CD4-positive, alpha-beta T cell treated with Interleukin-10 for 1 hour (primary cell): ENCODE data around the gene WDR31.
"Not testable (repeated sequence)": the region's sequence is repeated elsewhere in the genome, so short reads cannot be mapped to it uniquely, and the experiment has no call there.

Source experiments
- DNase-seq: peaks from one replicate; pipeline ENCODE4 v3.0.0-alpha.2; 2020

Gene WDR31

DNA sequence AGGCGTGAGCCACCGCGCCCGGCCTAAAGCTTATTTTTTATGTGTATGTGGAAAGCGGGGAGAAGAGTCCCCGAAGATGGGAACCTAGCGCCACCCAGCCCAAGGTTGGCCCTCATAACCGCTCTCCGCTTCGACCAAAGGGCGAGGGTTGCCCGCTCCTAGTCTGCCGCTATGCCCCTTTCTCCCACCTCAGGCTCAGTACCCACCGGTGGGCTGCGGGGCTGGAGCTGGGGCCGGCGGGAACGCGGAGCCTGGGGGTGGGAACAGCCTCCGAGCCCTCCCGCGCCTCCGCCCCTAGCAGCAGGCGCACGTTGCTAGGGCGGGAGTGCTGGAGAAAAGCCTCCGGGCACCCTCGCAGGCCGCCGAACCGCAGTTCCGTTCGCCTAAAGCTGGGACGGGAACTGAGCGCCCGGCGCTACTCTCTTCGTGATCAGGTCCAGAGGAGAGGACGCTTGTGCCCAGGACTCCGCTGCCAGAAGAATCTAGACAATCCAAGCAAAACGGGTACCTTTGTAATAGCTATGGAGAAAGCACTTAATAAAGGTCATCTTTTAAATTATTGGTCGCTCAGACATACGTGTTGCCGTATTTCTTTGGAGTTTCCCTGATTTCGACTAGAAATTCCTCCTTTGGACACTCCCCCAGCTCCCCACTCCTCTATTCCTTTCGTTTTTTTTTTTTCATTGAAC lies at the start of gene WDR31:
TSS of gene WDR31 (minus strand) at position 265 of the 689 bp plus-strand sequence. CDS start 8,253 bp downstream, outside the sequence.
- DNase-seq: peak; percentile 80

DNA sequence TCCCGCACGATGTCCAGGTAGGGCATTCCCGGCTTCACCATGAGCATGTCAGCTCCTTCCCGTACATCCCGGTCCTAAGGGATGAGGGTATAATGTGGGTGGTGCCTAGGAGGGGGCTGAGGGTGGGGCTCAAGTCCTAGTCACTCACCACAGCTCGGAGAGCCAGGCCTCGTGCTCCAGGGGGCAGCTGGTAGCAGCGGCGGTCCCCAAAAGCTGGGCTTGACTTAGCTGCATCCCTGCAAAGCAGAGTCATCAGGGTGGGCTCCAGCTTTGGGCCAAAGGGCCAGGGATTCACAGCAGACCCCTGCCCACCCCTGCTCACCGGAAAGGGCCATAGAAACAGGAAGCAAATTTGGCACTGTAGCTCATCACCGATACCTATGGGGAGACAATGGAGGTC lies 49.4 kb upstream of the WDR31 start:
- DNase-seq: no peak

DNA sequence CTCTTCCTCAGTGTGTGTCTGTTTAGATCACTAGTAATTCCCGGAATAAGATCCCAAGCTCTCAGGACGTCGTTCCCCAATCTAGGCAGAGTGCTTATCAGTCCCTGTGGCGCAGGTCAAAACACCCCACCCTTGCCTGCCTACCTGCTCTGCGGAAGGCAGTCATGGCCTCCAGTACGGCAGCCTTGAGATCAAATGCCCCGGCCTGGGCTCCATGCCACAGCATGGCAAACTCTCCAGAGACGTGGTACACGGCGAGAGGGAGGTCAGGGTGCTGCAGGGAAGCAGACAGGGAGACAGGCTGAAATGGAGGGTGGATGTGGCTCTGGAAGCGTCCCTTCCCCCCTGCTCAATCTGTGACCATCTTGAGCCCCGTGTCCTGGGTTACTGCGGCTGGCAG lies 48.8 kb upstream of the WDR31 start:
- no peak for DNase-seq

DNA sequence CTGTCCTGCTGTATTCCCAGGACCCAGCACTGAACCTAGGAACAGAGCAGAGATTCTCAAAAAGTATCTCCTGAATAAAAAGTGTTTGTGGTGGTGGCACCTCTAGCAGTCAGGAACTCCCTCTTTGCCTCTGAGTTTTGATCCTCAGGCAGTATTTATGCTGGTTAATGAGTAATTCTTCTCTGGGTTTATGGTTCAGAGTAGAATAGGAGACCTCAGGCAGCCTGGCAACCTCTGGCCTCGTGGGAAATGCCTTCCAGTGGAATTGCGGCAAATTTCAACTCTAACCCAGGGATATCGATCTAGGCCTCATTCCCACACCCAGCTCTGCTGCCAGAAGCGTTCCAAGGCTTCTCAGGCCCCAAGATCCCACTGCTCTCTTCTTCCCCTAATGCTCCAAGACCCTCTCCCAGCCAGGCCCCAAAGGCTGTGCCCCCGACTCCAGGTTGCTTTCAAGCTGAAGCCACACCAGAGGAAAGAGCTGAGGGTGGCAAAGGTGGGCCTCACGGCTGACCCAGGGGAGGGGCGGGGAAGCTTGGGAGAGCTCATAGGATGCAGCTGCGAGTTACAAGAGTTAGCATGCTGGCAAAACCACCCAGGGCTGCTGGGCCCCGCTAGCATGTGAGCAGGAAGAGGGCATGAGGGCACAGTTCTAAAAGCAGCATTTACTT lies 47.6 kb upstream of the WDR31 start:
- DNase-seq: no peak

DNA sequence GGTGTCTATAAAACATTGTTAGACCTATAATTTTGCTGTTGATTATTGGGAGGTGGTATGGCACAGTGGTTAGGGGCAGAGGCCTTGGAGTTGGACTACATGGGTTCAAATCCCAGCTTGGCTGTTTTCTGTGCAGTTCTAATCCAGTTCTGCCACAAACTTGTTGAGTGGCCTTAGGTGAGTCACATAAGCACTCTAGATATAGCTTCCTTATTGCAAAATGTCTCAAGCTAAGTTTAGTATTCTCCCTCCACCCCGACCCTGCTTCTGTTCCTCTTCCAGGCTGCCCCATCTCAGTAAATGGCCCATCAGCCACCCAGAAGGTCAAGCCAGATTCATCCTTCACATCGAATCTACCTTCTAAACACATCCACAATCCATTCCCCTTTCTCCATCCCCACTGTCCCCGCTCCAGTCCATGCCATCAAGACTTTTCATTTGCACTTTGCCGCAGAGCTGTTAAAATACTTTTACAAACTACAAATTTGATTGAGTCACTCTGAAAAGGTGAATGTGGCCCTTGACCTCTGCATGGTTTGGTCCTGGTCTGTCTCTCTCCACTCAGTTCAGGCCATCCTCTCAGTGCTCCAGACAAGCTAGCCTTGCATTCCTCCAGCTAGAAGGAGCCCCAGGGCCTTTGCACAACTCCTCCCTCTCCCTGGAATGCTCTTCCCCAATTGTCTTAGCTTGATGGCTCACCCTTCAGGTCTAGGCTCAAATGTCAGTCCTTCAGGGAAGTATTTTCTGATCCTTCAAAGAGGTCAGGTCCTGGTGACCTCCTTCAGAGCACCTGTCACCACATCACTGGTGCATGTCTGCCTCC lies 46.7 kb upstream of the WDR31 start:
- no peak for DNase-seq

DNA sequence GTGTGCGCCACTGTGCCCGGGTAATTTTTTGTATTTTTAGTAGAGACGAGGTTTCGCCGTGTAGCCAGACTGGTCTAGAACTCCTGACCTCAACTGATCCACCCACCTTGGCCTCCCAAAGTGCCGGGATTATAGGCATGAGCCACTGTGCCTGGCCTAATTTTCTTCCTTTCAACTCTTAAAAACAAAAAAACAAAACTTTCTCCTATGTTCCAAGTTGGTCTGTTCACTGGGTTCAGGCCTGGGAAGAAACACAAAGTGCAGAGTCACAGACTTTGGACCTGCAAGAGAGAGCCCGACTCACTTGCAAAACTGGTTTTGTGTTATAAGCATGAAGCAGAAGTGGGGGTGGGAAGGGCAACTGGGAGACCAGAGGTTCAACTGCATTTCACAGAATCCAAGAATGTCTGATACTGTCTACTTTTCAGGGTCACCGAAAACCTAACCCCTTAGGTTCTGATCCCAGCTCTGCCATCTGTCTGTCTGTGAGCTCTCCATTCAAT lies 41.9 kb upstream of the WDR31 start:
- DNase-seq: no peak

DNA sequence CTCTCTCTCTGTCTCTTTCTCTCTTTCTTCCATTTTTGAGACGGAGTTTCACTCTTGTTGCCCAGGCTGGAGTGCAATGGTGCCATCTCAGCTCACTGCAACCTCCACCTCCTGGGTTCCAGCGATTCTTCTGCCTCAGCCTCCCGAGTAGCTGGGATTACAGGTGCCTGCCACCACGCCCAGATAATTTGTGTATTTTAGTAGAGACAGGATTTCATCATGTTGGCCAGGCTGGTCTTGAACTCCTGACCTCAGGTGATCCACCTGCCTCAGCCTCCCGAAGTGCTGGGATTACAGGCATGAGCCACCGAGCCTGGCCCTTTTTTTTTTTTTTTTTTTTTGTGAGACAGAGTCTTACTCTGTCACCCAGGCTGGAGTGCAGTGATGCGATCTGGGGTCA lies 41.4 kb upstream of the WDR31 start:
- not testable (repeated sequence) for DNase-seq

DNA sequence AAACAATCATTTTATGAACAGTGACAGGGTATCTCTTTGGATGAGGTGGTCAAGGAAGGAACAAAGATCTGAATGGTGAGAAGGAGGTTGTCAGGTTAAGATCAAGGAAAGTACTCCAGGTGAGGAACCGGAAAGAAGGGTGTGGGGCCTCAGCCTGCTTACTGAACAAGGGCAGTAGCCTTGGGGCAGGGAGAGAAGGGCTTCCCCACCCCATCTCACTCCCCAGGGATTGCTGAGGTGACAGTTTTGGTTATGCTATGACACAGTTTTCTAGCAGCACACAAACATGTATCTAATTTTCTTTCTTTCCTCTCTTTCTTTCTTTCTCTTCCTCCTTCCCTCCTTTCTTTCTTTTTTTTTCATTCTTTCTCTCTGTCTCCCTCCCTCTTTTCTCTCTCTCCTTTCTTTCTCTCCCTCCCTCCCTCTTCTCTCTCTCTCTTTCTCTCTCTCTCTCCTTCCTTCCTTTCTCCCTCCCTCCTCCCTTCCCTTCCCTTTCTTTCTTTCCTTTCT lies 40.8 kb upstream of the WDR31 start:
- no peak for DNase-seq

DNA sequence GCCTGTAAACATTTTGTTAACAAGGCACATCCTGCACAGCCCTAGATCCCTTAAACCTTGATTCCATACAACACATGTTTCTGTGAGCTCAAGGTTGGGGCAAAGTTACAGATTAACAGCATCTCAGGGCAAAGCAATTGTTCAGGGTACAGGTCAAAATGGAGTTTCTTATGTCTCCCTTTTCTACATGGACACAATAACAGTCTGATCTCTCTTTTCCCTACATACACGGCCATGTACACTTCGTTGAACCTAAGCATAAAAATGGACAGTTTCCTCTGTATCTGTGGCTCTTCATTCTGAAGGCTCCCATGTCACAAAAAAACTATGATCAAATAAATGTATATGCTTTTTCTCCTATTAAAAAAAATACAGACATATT lies 39.7 kb upstream of the WDR31 start:
- DNase-seq: not testable (repeated sequence)

DNA sequence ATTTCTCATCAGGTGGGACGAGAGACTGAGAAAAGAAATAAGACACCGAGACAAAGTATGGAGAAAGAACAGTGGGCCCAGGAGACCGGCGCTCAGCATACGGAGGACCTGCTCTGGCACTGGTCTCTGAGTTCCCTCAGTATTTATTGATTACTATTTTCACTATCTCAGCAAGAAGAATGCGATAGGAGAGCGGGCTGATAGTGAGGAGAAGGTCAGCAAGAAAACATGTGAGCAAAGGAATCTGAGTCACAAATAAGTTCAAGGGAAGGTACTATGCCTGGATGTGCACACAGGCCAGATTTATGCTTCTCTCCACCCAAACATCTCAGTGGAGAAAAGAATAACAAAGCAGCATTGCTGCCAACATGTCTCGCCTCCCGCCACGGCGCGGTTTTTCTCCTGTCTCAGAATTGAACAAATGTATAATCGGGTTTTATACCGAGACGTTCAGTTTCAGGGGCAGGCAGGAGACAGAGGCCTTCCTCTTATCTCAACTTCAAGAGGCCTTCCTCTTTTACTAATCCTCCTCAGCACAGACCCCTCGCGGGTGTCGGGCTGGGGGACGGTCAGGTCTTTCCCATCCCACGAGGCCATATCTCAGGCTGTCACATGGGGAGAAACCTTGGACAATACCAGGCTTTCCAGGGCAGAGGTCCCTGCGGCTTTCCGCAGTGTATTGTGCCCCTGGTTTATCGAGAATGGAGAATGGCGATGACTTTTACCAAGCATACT lies 39.2 kb upstream of the WDR31 start:
- not testable (repeated sequence) for DNase-seq

DNA sequence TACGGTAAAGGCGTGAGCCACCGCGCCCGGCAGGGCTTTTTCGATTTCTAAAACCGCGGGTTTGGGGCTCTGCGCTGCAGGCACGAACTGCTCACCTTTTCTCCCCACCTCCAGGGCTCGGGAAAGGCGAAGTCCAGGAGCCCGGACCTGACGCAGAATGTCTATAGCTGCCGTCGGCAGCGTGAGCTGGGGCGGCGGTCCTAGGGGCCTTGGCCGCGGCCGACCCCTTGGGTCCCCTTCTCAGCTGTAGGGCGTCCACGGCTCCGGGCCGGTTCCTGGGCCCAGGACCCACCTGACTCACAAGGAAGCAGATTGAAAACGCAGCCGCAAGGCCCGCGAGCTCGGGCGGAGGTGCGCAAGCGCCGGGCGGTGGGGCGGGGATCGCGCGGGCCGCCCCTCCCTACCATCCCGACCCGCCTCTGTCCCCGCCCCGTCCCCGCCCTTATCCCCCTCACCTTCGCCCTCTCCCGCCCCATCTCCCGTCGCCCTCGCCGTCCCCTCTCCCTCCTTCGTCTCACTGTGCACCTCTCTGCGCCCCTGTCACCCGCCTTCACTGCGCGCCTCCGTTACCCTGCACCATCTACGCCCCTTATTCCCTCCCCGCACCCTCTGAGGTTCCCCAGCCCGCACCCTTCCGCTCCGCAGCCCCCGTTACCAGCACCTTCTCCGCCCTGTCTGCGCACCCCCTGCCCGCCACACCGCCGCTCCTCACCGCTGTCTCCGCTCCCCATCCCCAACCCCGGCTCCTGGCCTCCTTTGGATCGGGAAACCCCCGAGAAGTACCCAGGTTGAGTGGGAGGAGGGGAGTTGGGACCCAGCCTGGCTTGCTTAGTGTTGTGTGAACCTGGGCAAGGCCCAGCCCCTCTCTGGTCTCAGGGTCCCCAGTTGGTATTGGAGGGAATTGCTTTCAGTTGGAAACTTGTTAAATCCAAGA lies 36.8 kb upstream of the WDR31 start, which contains the start of gene HDHD3:
TSS of gene HDHD3 (minus strand) at position 353 of the 934 bp plus-strand sequence. CDS start 2,632 bp downstream, outside the sequence.
- peak; percentile 87 for DNase-seq

DNA sequence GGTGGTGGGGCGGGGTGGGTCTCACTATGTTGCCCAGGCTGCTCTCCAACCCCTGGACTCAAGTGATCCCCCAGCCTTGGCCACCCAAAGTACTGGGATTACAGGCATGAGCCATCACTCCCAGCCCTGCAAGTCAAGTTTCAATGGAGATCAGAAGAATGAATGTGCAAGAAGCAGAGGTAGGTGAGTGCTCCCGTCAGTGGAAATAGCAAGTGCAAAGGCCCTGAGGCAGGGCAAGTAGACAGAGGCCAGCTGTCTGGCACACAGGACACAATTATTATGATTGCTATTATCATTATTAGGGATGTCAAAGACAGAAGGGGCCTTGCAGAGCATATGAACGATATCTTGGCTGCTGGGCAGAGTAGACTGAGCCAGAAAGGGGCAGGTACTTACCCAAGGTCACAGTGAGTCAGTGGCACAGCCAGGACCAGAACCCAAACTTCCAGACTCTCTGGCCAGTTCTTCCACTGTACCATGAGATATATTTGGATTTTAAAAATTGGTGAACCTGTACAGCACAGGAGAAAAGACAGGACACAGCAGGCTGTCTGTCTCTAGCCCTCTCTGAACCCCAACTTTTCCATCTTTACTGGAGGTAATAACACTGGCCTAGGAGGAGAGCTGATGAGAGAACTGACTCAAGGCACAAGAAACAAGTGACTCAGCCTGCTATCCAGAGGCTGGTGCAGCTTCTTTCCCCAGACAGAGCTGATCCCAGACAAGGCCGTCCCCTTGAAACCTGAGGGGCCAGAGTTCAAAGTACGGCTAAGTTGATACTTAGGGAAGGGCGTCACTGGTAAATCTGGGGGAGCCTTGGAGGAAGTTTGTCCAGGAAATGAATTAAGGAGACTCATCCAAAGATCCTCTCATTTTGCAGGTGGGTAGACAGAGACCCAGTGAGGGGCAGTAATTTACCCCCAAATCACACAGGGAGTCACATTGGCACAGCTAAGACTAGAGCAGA lies 35.3 kb upstream of the WDR31 start:
- DNase-seq: no peak

DNA sequence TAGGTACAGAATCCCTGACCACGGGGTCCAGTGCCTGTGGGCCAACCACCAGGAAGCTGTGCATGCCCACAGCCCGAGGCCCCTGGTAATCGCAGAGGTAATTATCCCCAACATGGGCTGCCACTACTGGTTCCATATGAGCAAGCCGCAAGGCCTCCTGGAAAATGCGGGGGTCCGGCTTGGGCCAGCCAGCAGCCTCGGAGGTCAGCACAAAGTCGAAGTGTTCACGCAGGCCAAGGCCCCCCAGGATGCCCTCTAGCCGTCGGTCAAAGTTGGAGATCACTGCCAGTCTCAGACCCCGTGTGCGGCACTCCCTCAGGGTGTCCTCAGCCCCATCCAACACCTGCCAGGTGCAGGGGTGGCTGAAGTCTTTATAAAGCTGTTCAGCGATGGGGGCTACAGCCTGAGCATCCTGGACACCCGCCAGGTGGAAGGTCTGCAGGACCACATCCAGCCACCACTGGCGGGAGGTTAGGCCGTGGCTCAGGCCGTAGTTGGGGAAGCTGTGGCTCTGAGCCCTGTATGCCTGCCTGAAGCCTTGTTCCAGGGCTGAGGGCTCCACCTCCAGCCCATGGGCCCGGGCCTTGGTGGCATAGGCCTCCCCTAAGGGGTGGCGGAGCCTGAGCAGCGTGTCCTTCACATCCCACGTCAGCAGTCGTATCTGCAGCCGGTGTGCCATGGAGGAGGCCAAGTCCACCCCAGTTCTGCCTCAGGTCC lies 33.8 kb upstream of the WDR31 start:
- no peak for DNase-seq

DNA sequence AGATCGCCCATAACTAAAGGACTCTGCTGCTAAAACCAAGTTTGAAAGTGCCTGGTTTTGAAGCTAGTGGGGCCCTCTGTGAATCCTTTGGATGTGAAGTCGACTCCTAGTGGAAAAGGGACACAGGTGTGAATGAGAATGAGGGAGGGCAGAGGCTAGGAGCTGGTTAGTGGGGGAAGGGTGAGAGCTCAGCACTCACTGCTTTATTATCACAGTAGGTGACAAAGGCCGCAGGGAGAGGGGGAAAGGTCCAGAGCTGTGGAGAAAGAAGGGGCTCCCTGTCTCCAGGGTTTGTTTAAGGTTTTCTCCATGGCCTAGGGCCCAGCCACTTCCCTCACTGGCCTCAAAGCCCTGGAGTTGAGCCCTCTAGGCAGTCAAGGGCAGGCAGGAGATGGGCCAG lies 33.2 kb upstream of the WDR31 start:
- DNase-seq: no peak

DNA sequence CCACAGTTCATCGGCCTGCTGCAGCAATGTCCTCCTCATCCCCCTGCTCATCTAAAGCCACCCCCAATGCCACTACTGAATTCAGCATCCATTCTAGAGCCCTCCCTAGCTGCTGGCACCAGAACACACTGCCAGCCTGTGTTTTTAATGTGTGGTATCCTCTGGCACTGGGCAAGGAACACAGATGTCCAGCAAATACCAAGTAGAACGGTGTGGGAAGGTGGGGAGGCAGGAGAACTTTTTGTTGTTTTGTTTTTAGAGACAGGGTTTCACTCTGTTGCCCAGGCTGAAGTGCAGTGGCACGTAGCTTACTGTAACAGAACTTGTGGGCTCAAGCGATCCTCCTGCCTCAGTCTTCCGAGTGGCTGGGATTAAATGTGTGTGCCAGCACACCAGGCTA lies 32.0 kb upstream of the WDR31 start:
- DNase-seq: no peak

DNA sequence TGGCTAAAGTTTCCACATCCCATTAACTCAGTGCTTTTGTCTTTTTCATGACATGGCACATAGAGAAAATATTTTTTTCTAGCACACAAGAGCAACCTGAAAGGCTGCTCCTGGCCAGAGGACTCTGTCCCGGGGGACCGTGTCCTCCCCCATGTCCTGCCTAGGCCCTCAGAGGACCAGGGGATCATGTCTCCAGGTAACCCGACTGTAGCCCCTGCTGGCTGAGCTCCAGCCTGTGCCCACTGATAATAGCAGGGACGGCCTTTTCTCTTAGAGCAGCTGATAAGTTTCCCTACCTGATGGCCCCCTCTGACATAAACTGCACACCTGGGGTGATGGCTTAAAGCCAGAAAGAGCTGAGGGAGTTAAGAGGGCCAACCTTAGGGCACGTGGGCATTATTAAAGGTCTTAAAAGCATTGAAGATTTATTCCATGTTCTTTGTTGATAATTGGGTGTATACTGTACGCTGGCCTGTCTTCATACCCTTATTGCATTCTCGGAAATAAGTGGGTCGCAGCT lies 30.8 kb upstream of the WDR31 start:
- no peak for DNase-seq

DNA sequence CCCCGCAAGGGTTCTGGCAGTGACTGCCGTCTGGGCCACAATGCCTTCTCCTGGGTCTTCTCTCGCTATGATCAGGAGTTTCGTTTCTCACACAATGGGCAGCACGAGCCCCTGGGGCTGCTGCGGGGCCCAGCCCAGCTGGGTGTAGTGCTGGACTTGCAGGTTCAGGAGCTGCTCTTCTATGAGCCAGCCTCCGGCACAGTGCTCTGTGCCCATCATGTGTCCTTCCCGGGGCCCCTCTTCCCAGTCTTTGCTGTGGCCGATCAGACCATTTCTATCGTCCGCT lies 29.7 kb upstream of the WDR31 start:
- no peak for DNase-seq

DNA sequence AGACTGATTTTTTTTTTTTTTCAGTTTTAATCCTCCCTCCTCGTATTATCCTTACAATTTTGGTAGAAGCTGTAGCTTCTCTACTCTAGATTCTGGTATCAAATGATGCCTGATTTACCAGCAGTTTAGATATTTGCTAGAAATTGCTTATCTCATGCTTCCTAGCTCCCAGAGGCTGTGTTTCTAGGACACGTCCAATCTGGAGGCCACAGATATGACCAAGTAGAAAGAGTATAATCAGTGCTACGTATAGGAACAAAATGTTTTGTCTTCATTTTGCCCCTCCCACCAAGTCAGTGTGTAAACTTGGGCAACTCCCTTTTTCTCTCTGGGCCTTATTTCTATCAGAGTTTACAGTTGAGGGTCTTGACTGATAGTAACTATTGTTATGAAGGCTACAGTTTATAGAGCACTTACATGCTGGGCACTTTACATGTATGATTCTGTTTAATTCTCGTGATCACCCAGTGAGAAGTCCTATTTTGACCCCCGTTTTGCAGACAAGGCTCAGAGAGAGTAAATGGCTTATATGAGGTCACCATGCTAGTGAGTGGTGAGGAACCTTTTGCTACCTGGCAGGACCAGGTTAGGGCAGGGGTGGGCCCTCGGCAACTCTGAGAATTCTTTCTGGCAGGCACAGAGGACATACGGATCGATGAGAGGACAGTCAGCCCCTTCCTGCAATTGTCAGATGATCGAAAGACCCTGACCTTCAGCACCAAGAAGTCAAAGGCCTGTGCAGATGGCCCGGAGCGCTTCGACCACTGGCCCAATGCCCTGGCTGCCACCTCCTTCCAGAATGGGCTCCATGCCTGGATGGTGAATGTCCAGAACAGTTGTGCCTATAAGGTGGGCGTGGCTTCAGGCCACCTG lies 29.1 kb upstream of the WDR31 start:
- no peak for DNase-seq
